H1 (cell line): ENCODE data around the gene RBM10. TPM values are rescaled to one million over a fixed set of nuclear protein-coding genes. Genes with fewer than 3 reads are reported as not detected.

Experiments used
- EGR1 ChIP-seq: IDR thresholded peaks from 2 replicates; pipeline ENCODE4 v1.6.1; 2011; ENCODE audit warnings: low read depth, low read length, borderline replicate concordance
- FOSL1 ChIP-seq: IDR thresholded peaks from 2 replicates; pipeline ENCODE4 v1.6.1; 2011; ENCODE audit warnings: mild to moderate bottlenecking, low read depth, low read length, moderate library complexity; ENCODE audit not compliant: insufficient read depth
- NANOG ChIP-seq: IDR thresholded peaks from 2 replicates; pipeline ENCODE4 v1.6.1; 2011; ENCODE audit warnings: low read length, low read depth, mild to moderate bottlenecking, inconsistent platforms; ENCODE audit not compliant: insufficient read depth, poor library complexity, severe bottlenecking
- RAD21 ChIP-seq, 2 experiments: IDR thresholded peaks in 1 of 2; conservative IDR thresholded peaks in 1 of 2; 2 replicates each; pipeline ENCODE4 v1.6.1; 2011; ENCODE audit warnings: low read depth in 2 of 2, low read length in 2 of 2, improper control_type of control experiment in 1 of 2, inconsistent platforms in 1 of 2, mild to moderate bottlenecking in 1 of 2, moderate library complexity in 1 of 2
- RNF2 ChIP-seq: fragments of 200-900, 300-1000 bp; sonication (generic); IDR thresholded peaks from 2 replicates; pipeline ENCODE4 v1.7.1; 2016; ENCODE audit warnings: borderline replicate concordance, low read depth, mild to moderate bottlenecking, antibody characterized with exemption, low read length; ENCODE audit not compliant: poor library complexity, severe bottlenecking; ENCODE audit errors: missing control alignments
- SP1 ChIP-seq: IDR thresholded peaks from 2 replicates; pipeline ENCODE4 v1.6.1; 2011; ENCODE audit warnings: low read depth, low read length
- SUZ12 ChIP-seq: fragments of 200-600 bp; sonication (generic); IDR thresholded peaks from 2 replicates; pipeline ENCODE4 v1.6.1; 2012; ENCODE audit warnings: mild to moderate bottlenecking, inconsistent platforms, low read length, moderate library complexity, mixed read lengths
- YY1 ChIP-seq: IDR thresholded peaks from 2 replicates; pipeline ENCODE4 v1.6.1; 2011; ENCODE audit warnings: low read depth, mild to moderate bottlenecking, low read length
- polyA plus RNA-seq, 7 experiments: library from polyadenylated mRNA; depleted of rRNA in 3 of 7; stranded (reverse) in 5 of 7; unstranded in 2 of 7; fragments of >200 nt in 5 of 7; fragments of 200-250 nt in 2 of 7; gene quantifications; 1 replicate in 5 of 7; 2 replicates in 1 of 7; 4 replicates in 1 of 7; pipeline versions ENCODE4 v1.2.1 to v1.2.3, GENCODE V29; 2011 to 2013; ENCODE audit warnings: missing spikeins in 2 of 7, mixed read lengths in 2 of 7
- total RNA-seq: library from RNA; stranded (reverse); fragmentation: NEBNext Ultra II Directional; extraction: Animal tissue kit (Norgen Biotek cat#: 25700); gene quantifications from 2 replicates; pipeline ENCODE4 v1.2.1, GENCODE V29; 2021

The RBM10 gene
- total and polyA plus RNA-seq, 2 of the 8 experiments (the other 6 are each of a cell fraction or from before 2014, with no cell fraction given) = 35.7 to 64.0 TPM

- TF ChIP-seq SUZ12 (no peak), RNF2 (no peak), NANOG (no peak), YY1 (no peak), FOSL1 (no peak), EGR1 (no peak), RAD21 (IDR thresholded peaks at IDR 0.05 in 1 of 2, conservative IDR thresholded peaks at IDR 0.05 in 1 of 2; ENCODE audit: low read depth in 2 of 2, low read length in 2 of 2) (no peak), SP1 (peak; percentile 99)
- TF ChIP-seq, all 59 proteins: peak for 8
Observed at GRCh38 chrX:47129157-47129898, 15.7 kb upstream of the RBM10 start (continued).
